Breast epithelium (tissue), 4 donors: ENCODE results near the gene TRPV6. TPM values are rescaled to one million over a fixed set of nuclear protein-coding genes. Genes with fewer than 3 reads are reported as not detected.
A peak's percentile ranks its signal among the peaks of the same experiment; 100 is the strongest.

Experiments
- DNase-seq, 2 donors: peaks; one replicate each; pipeline ENCODE4 v3.0.0-alpha.2; 2019; ENCODE audit warnings: low spot score in 2 of 2
- H3K27ac ChIP-seq, 2 donors: fragments of 200-600 bp; sonication (generic) in 1 of 2; one replicate each; pipeline ENCODE4 v1.5.1; 2016 to 2019; ENCODE audit warnings: mild to moderate bottlenecking in 1 of 2
- H3K27me3 ChIP-seq, 2 donors: fragments of 200-600 bp; sonication (generic) in 1 of 2; one replicate each; pipeline versions ENCODE4 v1.5.1 to v1.6.0; 2017 to 2019; ENCODE audit warnings: control low read depth in 1 of 2, mild to moderate bottlenecking in 1 of 2
- H3K36me3 ChIP-seq: fragments of 200-600 bp; one replicate; pipeline ENCODE4 v1.5.1; 2019
- H3K4me1 ChIP-seq, 2 donors: fragments of 200-600 bp; sonication (generic); one replicate each; pipeline ENCODE4 v1.5.1; 2016 to 2019; ENCODE audit warnings: control low read depth in 1 of 2
- H3K4me3 ChIP-seq, 3 donors: fragments of 200-600 bp; sonication (generic); 1 replicate in 2 of 3; 2 replicates in 1 of 3; pipeline ENCODE4 v1.5.1; 2016 to 2019; ENCODE audit warnings: mild to moderate bottlenecking in 3 of 3, moderate library complexity in 2 of 3
- H3K9me3 ChIP-seq, 2 donors: fragments of 200-600 bp; sonication (generic) in 1 of 2; one replicate each; pipeline ENCODE4 v1.5.1; 2016 to 2019; ENCODE audit warnings: control low read depth in 1 of 2
- CTCF ChIP-seq, 3 donors: fragments of 450-650 bp; IDR thresholded peaks; one replicate each; pipeline ENCODE4 v1.5.1; 2016 to 2017; ENCODE audit warnings: antibody characterized with exemption in 3 of 3, mild to moderate bottlenecking in 3 of 3, moderate library complexity in 3 of 3
- POLR2A ChIP-seq: fragments of 450-650 bp; IDR thresholded peaks from one replicate; pipeline ENCODE4 v1.6.1; 2016; ENCODE audit warnings: antibody characterized with exemption, mild to moderate bottlenecking, moderate library complexity
- POLR2AphosphoS5 ChIP-seq, 3 donors: sonication (generic); formaldehyde crosslinking; IDR thresholded peaks; one replicate each; pipeline ENCODE4 v1.6.1; 2017; ENCODE audit warnings: antibody characterized with exemption in 3 of 3
- intact Hi-C: fragments of 100-400 bp; cut with DNase I; formaldehyde crosslinking; loops from one replicate; pipeline ENCODE4 v1.15.1; 2023; ENCODE audit warnings: low total_unique reads
- total RNA-seq, 3 donors: library from RNA; depleted of rRNA; stranded (reverse); fragments of >200 nt; gene quantifications; one replicate each; pipeline ENCODE4 v1.1.0, GENCODE V29; 2016

The TRPV6 gene
- total RNA-seq, 3 donors from 2014 or later = under 0.01 to 19.8 (median 13.4) TPM

GRCh38 chr7:142863891-142864685, 21.5 kb downstream of the TRPV6 start:
- no peaks in the 10 kb centered on the region for H3K9me3 ChIP-seq
- TF ChIP-seq POLR2A = no peak
- no peak for TF ChIP-seq POLR2AphosphoS5 (IDR thresholded peaks at IDR 0.05)
- TF ChIP-seq CTCF (IDR thresholded peaks at IDR 0.05) = no peak
- H3K4me1 ChIP-seq = no peaks in the 10 kb centered on the region
- H3K27me3 ChIP-seq = no peaks in the 10 kb centered on the region
- H3K27ac ChIP-seq = no peak overlapping the region
- no peak overlapping the region for H3K4me3 ChIP-seq
- DNase-seq = no peak
- intact Hi-C loops = no loop called here
- H3K36me3 ChIP-seq = no peaks in the 10 kb centered on the region

GRCh38 chr7:142862786-142863400, 22.7 kb downstream of the TRPV6 start:
- no peak for TF ChIP-seq CTCF (IDR thresholded peaks at IDR 0.05)
- no peak for TF ChIP-seq POLR2AphosphoS5 (IDR thresholded peaks at IDR 0.05)
- no peak for TF ChIP-seq POLR2A
- H3K36me3 ChIP-seq = no peaks in the 10 kb centered on the region
- no peak overlapping the region for H3K27ac ChIP-seq
- DNase-seq = no peak
- H3K4me3 ChIP-seq = no peak overlapping the region
- intact Hi-C loops = no loop called here
- H3K27me3 ChIP-seq = no peaks in the 10 kb centered on the region
- no peaks in the 10 kb centered on the region for H3K9me3 ChIP-seq
- H3K4me1 ChIP-seq = no peaks in the 10 kb centered on the region

- intact Hi-C loops = no loop called here
- DNase-seq = no peak
- Histone ChIP-seq H3K27me3 (no peaks in the 10 kb centered on the region), H3K4me3 (no peak overlapping the region), H3K4me1 (no peaks in the 10 kb centered on the region), H3K36me3 (no peaks in the 10 kb centered on the region), H3K9me3 (no peaks in the 10 kb centered on the region), H3K27ac (no peak overlapping the region)
- TF ChIP-seq CTCF (IDR thresholded peaks at IDR 0.05) = no peak
- no peak for TF ChIP-seq POLR2AphosphoS5 (IDR thresholded peaks at IDR 0.05)
- TF ChIP-seq POLR2A = no peak
These were observed 23.2 kb downstream of the TRPV6 start for GRCh38 chr7:142862351-142862750.

- Histone ChIP-seq H3K36me3 (no peaks in the 10 kb centered on the region), H3K27ac (no peak overlapping the region), H3K9me3 (no peaks in the 10 kb centered on the region), H3K4me3 (no peak overlapping the region), H3K27me3 (no peaks in the 10 kb centered on the region), H3K4me1 (no peaks in the 10 kb centered on the region)
- DNase-seq = no peak
- intact Hi-C loops = no loop called here
- TF ChIP-seq POLR2A = no peak
- TF ChIP-seq POLR2AphosphoS5 (IDR thresholded peaks at IDR 0.05) = no peak
- no peak for TF ChIP-seq CTCF (IDR thresholded peaks at IDR 0.05)
These were observed 24.6 kb downstream of the TRPV6 start for GRCh38 chr7:142860968-142861367.

GRCh38 chr7:142859829-142860228, 25.7 kb downstream of the TRPV6 start:
- no peaks in the 10 kb centered on the region for H3K9me3 ChIP-seq
- no peak overlapping the region for H3K27ac ChIP-seq
- DNase-seq = peak; percentile 52 to 75
- intact Hi-C loops = no loop called here
- no peak overlapping the region for H3K4me3 ChIP-seq
- TF ChIP-seq CTCF (IDR thresholded peaks at IDR 0.05) (no peak), POLR2AphosphoS5 (IDR thresholded peaks at IDR 0.05) (peak in 1 of 3 donors; percentile 42)
- no peaks in the 10 kb centered on the region for H3K27me3 ChIP-seq
- H3K4me1 ChIP-seq = no peaks in the 10 kb centered on the region
- no peaks in the 10 kb centered on the region for H3K36me3 ChIP-seq
